Body of pancreas (tissue), 4 donors: Measurements from ENCODE around the gene UBE2Q2.

Experiments
- POLR2A ChIP-seq, 3 donors: fragments of 450-650 bp; IDR thresholded peaks; one replicate each; pipeline ENCODE4 v1.6.1; 2016; ENCODE audit warnings: antibody characterized with exemption in 3 of 3, mild to moderate bottlenecking in 2 of 3
- TF ChIP-seq, protein P1 (sequence below), 7 experiments: fragments of 450-650 bp in 4 of 7; fragments of 200-600 bp in 3 of 7; sonication (generic) in 3 of 7; IDR thresholded peaks; one replicate each; pipeline ENCODE4 v1.5.1; 2016 to 2019; ENCODE audit warnings: antibody characterized with exemption in 7 of 7

- TF ChIP-seq, protein P1, sequence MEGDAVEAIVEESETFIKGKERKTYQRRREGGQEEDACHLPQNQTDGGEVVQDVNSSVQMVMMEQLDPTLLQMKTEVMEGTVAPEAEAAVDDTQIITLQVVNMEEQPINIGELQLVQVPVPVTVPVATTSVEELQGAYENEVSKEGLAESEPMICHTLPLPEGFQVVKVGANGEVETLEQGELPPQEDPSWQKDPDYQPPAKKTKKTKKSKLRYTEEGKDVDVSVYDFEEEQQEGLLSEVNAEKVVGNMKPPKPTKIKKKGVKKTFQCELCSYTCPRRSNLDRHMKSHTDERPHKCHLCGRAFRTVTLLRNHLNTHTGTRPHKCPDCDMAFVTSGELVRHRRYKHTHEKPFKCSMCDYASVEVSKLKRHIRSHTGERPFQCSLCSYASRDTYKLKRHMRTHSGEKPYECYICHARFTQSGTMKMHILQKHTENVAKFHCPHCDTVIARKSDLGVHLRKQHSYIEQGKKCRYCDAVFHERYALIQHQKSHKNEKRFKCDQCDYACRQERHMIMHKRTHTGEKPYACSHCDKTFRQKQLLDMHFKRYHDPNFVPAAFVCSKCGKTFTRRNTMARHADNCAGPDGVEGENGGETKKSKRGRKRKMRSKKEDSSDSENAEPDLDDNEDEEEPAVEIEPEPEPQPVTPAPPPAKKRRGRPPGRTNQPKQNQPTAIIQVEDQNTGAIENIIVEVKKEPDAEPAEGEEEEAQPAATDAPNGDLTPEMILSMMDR (IDR thresholded peaks at IDR 0.05), result no peak
- no peak for TF ChIP-seq POLR2A (IDR thresholded peaks at IDR 0.05)
Measured at GRCh38 chr15:75836959-75837334, 6.3 kb upstream of the UBE2Q2 start.
